GM12872 (cell line): ENCODE results near the gene RPL13.

Source experiments
- TF ChIP-seq, protein P1 (sequence below): IDR thresholded peaks from 3 replicates; pipeline ENCODE4 v1.5.1; 2011; ENCODE audit warnings: low read depth, mild to moderate bottlenecking, low read length, moderate library complexity; ENCODE audit not compliant: insufficient read depth

Gene RPL13

DNA sequence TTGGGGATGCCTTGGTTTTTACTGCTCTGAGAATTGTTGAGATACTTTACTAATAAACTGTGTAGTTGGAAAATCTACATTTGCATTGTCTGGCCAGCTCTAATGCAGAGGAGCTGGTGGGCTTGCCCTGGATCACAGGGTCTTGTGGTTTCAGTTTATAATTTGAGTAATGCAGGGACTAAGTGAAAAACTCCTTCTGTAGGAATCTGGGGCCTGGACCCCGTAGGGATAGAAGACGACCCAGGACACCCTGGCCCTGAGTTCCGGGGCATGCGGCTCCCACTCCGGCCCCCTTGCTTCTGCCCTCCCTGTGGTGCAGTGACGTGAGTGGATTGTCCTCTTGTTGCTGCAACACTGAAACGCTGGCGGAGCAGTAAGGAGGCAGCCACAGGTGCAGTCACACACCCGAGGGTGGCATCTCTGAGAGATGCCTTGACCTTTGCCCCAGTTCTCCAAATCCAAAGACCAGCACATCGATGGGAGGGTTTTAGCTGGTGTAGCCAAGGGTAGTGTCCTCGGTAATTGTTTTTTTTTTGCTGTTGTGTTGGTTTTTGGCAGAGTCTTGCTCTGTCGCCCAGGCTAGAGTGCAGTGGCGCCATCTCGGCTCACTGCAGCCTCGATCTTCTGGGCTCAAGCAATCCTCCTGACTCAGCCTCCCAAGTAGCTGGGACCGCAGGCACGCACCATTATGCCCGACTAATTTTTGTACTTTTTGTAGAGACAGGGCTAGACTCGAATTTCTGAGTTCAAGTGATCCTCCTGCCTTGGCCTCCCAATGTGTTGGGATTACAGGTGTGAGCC is 2.6 kb upstream of the RPL13 start:
- TF ChIP-seq, protein P1, sequence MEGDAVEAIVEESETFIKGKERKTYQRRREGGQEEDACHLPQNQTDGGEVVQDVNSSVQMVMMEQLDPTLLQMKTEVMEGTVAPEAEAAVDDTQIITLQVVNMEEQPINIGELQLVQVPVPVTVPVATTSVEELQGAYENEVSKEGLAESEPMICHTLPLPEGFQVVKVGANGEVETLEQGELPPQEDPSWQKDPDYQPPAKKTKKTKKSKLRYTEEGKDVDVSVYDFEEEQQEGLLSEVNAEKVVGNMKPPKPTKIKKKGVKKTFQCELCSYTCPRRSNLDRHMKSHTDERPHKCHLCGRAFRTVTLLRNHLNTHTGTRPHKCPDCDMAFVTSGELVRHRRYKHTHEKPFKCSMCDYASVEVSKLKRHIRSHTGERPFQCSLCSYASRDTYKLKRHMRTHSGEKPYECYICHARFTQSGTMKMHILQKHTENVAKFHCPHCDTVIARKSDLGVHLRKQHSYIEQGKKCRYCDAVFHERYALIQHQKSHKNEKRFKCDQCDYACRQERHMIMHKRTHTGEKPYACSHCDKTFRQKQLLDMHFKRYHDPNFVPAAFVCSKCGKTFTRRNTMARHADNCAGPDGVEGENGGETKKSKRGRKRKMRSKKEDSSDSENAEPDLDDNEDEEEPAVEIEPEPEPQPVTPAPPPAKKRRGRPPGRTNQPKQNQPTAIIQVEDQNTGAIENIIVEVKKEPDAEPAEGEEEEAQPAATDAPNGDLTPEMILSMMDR, result no peak

DNA sequence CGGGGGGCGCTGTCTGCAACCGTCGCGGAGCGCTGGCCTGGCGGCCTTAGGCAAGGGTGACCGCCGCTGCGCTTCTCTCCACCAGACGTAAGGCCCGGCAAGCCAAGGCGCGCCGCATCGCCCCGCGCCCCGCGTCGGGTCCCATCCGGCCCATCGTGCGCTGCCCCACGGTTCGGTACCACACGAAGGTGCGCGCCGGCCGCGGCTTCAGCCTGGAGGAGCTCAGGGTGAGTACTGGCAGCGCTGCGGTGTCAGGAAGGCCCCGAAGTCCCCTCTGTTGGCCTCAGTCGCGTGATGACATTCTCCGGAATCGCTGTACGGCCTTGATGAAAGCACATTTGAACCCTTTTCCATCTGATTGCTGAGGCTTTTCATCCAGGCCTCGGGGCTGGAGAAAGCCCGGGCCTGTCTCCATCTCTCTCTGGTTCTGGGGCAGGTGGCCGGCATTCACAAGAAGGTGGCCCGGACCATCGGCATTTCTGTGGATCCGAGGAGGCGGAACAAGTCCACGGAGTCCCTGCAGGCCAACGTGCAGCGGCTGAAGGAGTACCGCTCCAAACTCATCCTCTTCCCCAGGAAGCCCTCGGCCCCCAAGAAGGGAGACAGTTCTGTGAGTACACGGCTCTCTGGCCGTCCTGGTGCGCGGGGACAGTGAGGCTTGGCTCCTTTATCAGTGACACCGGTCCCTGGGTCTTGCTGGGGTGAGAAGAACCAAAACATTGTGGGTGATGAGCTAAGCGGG is 831 bp downstream of the RPL13 start:
- TF ChIP-seq, protein P1, result no peak

DNA sequence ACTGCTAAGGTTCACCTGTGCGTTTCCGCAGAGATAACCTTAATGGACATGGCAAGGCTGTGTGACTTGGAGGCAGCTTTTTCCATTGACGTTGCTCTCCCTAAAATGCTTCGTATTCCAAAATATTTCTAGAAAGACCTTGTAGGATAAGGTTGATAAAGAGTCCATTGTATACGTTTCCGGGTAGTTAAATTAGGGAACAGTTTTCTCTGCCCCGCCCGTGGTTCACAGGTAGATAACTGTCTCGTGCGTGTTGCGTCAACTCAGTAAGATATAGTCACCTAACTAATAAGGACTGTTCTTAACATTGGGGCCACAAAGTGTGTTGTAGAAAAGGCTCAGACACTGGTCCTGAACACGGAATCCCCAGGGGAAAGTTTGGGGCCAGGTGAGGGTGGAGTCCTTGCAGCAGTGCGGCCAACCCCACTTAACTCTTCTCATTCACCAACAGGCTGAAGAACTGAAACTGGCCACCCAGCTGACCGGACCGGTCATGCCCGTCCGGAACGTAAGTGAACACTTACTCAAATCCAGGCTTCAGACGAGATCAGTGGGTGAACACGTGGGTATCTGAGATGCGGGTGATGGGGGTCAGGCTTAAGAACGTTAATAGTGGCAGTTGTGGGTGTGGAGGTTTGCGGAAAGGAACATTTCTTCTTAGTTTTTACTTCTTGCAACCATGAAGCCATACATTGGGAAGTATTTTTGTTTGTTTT is 1.6 kb downstream of the RPL13 start:
- TF ChIP-seq, protein P1, result no peak

DNA sequence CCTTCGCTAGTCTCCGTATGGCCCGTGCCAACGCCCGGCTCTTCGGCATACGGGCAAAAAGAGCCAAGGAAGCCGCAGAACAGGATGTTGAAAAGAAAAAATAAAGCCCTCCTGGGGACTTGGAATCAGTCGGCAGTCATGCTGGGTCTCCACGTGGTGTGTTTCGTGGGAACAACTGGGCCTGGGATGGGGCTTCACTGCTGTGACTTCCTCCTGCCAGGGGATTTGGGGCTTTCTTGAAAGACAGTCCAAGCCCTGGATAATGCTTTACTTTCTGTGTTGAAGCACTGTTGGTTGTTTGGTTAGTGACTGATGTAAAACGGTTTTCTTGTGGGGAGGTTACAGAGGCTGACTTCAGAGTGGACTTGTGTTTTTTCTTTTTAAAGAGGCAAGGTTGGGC is 2.5 kb downstream of the RPL13 start:
- TF ChIP-seq, protein P1, result no peak

DNA sequence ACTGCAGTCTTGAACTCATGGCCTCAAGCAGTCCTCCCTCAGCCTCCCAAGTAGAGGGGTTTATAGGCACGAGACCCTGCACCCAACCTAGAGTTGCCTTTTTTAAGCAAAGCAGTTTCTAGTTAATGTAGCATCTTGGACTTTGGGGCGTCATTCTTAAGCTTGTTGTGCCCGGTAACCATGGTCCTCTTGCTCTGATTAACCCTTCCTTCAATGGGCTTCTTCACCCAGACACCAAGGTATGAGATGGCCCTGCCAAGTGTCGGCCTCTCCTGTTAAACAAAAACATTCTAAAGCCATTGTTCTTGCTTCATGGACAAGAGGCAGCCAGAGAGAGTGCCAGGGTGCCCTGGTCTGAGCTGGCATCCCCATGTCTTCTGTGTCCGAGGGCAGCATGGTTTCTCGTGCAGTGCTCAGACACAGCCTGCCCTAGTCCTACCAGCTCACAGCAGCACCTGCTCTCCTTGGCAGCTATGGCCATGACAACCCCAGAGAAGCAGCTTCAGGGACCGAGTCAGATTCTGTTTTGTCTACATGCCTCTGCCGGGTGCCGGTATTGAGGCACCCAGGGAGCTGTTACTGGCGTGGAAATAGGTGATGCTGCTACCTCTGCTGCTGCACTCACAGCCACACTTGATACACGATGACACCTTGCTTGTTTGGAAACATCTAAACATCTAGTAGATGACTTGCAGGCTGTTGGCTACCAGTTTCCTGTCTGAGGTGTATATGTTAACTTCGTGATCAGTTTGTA is 3.3 kb downstream of the RPL13 start:
- TF ChIP-seq, protein P1, result no peak

DNA sequence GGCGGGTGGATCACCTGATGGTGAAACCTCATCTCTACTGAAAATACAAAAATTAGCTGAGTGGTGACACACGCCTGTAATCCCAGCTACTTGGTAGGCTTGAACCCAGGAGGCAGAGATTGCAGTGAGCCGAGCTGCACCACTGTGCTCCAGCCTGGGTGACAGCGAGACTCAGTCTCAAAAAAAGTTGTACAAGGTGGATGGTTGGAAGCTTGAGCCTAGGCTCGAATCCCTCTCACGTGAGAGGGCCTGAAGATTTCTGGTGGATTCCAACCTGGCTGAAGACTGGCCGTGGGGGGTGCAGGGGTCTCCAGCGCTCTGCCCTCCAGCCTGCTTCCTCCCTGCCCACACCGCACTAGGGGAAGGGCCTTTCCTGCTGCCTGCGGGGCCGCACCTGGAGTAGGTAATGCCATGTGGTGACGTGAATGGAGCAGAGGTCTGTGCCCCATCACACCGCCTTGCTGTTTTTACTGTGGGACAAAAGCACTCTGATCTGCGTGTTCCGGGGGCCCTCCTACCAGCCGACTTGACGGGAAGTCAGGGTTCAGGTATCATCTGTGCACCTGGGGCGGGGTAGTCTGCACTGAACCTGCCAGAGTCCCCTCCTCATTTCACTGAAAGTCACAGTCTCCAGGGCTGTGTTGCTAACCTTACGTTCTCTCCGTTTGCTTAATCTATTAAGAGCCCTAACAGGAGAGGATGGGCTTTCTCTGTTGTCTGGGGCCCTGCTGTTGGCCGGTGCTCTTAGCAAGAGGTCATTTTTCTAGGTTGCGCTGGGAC is 4.2 kb downstream of the RPL13 start:
- TF ChIP-seq, protein P1, result no peak
